ENCODE measurements around the gene CACNA1C. TPM values are rescaled to one million over a fixed set of nuclear protein-coding genes. Genes with fewer than 3 reads are reported as not detected.

The CACNA1C gene
- total RNA-seq, 1 experiment from 2014 or later, result 1.1 TPM

DNA sequence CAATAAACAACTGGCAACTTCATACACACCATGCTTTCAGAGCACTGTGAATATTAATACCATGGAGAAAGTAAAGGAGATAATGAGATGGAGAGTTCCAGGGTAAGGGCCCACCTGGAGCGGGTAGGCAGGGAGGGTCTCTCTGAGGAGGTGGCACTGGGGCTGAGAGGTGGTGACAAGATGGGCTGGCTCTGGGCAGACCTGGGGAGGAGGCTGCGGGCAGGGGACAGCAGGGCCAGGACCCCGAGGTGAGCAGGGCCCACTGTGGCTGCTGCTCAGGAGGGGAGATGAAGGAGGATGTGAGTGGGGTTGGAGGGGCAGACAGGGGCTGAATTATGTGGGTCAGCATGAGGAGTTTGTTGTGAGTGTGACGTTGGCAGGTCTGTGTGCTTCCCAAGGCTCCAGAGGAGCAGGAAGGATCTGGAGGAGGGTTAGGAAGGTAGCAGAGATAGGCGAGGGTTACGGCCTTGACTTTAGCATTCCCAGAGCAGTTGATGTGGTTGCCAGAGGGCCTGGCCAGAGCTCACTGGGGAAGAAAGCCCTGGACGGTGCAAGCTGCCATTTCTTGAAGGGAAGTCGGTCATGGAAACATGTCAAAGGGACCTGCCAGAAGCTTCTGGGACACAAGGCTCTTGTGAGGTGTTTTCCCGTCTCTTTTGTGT, 88.2 kb downstream of the CACNA1C start:
- peaks cover 2% of the 10 kb centered on the region; the same call in 1 of the 2 replicates for H3K4me1 ChIP-seq (ENCODE audit: insufficient read depth, low read length)
- no peak overlapping the region for H4K5ac ChIP-seq (ENCODE audit: insufficient read length, low read depth, low read length)
- H4K8ac ChIP-seq (replicated peaks; ENCODE audit: insufficient read length, low read depth, low read length), result no peak overlapping the region
- Mint-ChIP-seq H3K4me3 (no peak overlapping the region), H3K27ac (0 out of 7 replicates have a peak overlapping the region, but pooled peaks of 1 of the 3 experiments have one; percentile 6), H3K27me3 (ENCODE audit: low read depth) (peaks cover 2% of the 10 kb centered on the region), H3K4me1 (peaks cover 13 to 16% of the 10 kb centered on the region in 2 experiments), H3K9me3 (no peaks in the 10 kb centered on the region), H3K36me3 (ENCODE audit: insufficient read depth in 1 of 3, low read depth in 3 of 3) (peaks cover 0 to 10% (median 3%) of the 10 kb centered on the region in 3 experiments; a peak in 3 of 7 replicates)
- H3K56ac ChIP-seq (ENCODE audit: insufficient read length, low read depth, low read length), result no peak overlapping the region
- DNase-seq, result no peak
- TF ChIP-seq, protein P1, sequence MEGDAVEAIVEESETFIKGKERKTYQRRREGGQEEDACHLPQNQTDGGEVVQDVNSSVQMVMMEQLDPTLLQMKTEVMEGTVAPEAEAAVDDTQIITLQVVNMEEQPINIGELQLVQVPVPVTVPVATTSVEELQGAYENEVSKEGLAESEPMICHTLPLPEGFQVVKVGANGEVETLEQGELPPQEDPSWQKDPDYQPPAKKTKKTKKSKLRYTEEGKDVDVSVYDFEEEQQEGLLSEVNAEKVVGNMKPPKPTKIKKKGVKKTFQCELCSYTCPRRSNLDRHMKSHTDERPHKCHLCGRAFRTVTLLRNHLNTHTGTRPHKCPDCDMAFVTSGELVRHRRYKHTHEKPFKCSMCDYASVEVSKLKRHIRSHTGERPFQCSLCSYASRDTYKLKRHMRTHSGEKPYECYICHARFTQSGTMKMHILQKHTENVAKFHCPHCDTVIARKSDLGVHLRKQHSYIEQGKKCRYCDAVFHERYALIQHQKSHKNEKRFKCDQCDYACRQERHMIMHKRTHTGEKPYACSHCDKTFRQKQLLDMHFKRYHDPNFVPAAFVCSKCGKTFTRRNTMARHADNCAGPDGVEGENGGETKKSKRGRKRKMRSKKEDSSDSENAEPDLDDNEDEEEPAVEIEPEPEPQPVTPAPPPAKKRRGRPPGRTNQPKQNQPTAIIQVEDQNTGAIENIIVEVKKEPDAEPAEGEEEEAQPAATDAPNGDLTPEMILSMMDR (conservative IDR thresholded peaks at IDR 0.05), result no peak
- H2AFZ ChIP-seq (ENCODE audit: low read length), result no peak overlapping the region
- no peak overlapping the region for H3K14ac ChIP-seq (ENCODE audit: insufficient read depth, low read length)
- H2BK20ac ChIP-seq (ENCODE audit: low read depth, low read length, poor library complexity, severe bottlenecking), result no peak overlapping the region
- no peak overlapping the region for H2BK120ac ChIP-seq (ENCODE audit: low read depth, low read length, poor library complexity, severe bottlenecking)
- no peak overlapping the region for H2BK12ac ChIP-seq (ENCODE audit: insufficient read length, low read depth, low read length)
- no peak overlapping the region for H3T11ph ChIP-seq (ENCODE audit: low read length)
- no peak overlapping the region for H3K18ac ChIP-seq (ENCODE audit: insufficient read length, low read depth, low read length)
- H3K79me2 ChIP-seq (ENCODE audit: insufficient read depth, low read length), result no peaks in the 10 kb centered on the region
- no peak overlapping the region for H3K23ac ChIP-seq (ENCODE audit: insufficient read length, low read depth, low read length)
- no peaks in the 10 kb centered on the region for H3K79me1 ChIP-seq (ENCODE audit: insufficient read depth, low read depth, low read length, poor library complexity, severe bottlenecking)
- no peaks in the 10 kb centered on the region for H3K9me3 ChIP-seq (ENCODE audit: control insufficient read depth, low read depth, low read length)
- no peak overlapping the region for H2AK5ac ChIP-seq (ENCODE audit: insufficient read length, low read length)
- no peaks in the 10 kb centered on the region for H3K27me3 ChIP-seq (ENCODE audit: insufficient read depth, low read length)
- WGBS (ENCODE audit: extremely low coverage, insufficient read length, low lambda C conversion rate), result no CpG with 5 or more reads among the region's 9 CpGs
- H3K23me2 ChIP-seq (ENCODE audit: insufficient read length, low read depth, low read length, poor library complexity, severe bottlenecking), result no peaks in the 10 kb centered on the region
- no peak overlapping the region for H3K9ac ChIP-seq (ENCODE audit: extremely low read depth, insufficient read length, low read length)
- no peak overlapping the region for H3K4ac ChIP-seq (ENCODE audit: low read depth, low read length)
- H2BK5ac ChIP-seq (ENCODE audit: insufficient read length, low read length), result no peak overlapping the region
- H3K27ac ChIP-seq (ENCODE audit: insufficient read length, low read depth, low read length), result no peak overlapping the region
- no peak overlapping the region for H3K4me2 ChIP-seq (ENCODE audit: insufficient read depth, insufficient read length, low read length)
- no peak overlapping the region for H2BK15ac ChIP-seq (ENCODE audit: low read depth, low read length)
- H4K91ac ChIP-seq (ENCODE audit: insufficient read length, low read depth, low read length), result no peak overlapping the region
- no peaks in the 10 kb centered on the region for H4K20me1 ChIP-seq (ENCODE audit: control insufficient read depth, insufficient read depth, insufficient read length)

All from H9 (cell line).